IMR-90 (cell line): ENCODE data around the gene BLNK. TPM values are rescaled to one million over a fixed set of nuclear protein-coding genes. Genes with fewer than 3 reads are reported as not detected.

Experiments used
- ATAC-seq: fragments of 200-7000 bp; cut with Tn5 transposase; 2 replicates; pipeline ENCODE4 v1.9.1; 2020; ENCODE audit warnings: low read depth, mild to moderate bottlenecking, moderate library complexity
- BruUV-seq: library from RNA; stranded (reverse); fragments of 400-500 nt; replicated peaks from 2 replicates; lab custom pipeline; 2021; lab: Mats Ljungman, UMichigan
- CTCF ChIA-PET: fragments of 300-600 bp; formaldehyde crosslinking; extraction: SDS; loops from one replicate; lab custom pipeline; 2021; ENCODE audit warnings: antibody characterized with exemption; lab: Yijun Ruan, JAX
- POLR2A ChIA-PET: fragments of 300-600 bp; sonication (Branson Sonifier 250); formaldehyde crosslinking; loops from one replicate; lab custom pipeline; 2022; ENCODE audit warnings: antibody characterized with exemption; ENCODE audit not compliant: unreplicated experiment; lab: Charles Lee
- DNase-seq: peaks from one replicate; pipeline ENCODE4 v3.0.0; 2013
- H2AFZ ChIP-seq: replicated peaks from 2 replicates; pipeline ENCODE3; 2013; ENCODE audit warnings: low read length, mild to moderate bottlenecking; ENCODE audit not compliant: poor library complexity
- H2AK5ac ChIP-seq: 2 replicates; pipeline ENCODE4 v1.6.1; 2013; ENCODE audit warnings: low read depth, low read length, inconsistent platforms
- H2AK9ac ChIP-seq: replicated peaks from 2 replicates; pipeline ENCODE3; 2013; ENCODE audit warnings: mild to moderate bottlenecking, low read depth, low read length, moderate library complexity; ENCODE audit not compliant: poor library complexity
- H2BK120ac ChIP-seq: 2 replicates; pipeline ENCODE4 v1.6.1; 2013; ENCODE audit warnings: low read depth, low read length, inconsistent platforms
- H2BK15ac ChIP-seq: 3 replicates; pipeline ENCODE4 v1.6.1; 2013; ENCODE audit warnings: low read depth, low read length, inconsistent platforms
- H2BK20ac ChIP-seq: 2 replicates; pipeline ENCODE4 v1.6.1; 2013; ENCODE audit warnings: low read depth, mild to moderate bottlenecking, inconsistent platforms, low read length, moderate library complexity
- H2BK5ac ChIP-seq: 2 replicates; pipeline ENCODE4 v1.6.1; 2013; ENCODE audit warnings: mild to moderate bottlenecking, low read depth, low read length, inconsistent platforms; ENCODE audit not compliant: poor library complexity, severe bottlenecking
- H3K14ac ChIP-seq: replicated peaks from 2 replicates; pipeline ENCODE4 v1.6.1; 2013; ENCODE audit warnings: low read depth, low read length, inconsistent platforms
- H3K18ac ChIP-seq: 2 replicates; pipeline ENCODE4 v1.6.1; 2013; ENCODE audit warnings: low read depth, low read length, control low read depth
- H3K23ac ChIP-seq: 2 replicates; pipeline ENCODE4 v1.6.1; 2013; ENCODE audit warnings: low read depth, low read length, inconsistent platforms
- H3K27ac ChIP-seq: 2 replicates; pipeline ENCODE4 v1.5.1; 2013; ENCODE audit warnings: mild to moderate bottlenecking, control low read depth, low read length; ENCODE audit not compliant: insufficient read depth
- H3K27me3 ChIP-seq: 2 replicates; pipeline ENCODE4 v1.6.1; 2013; ENCODE audit warnings: low read length; ENCODE audit not compliant: control insufficient read depth, insufficient read depth
- H3K36me3 ChIP-seq: 2 replicates; pipeline ENCODE4 v1.6.1; 2013; ENCODE audit warnings: low read length, mixed read lengths; ENCODE audit not compliant: control insufficient read depth, insufficient read depth
- H3K4ac ChIP-seq: 2 replicates; pipeline ENCODE4 v1.6.1; 2013; ENCODE audit warnings: low read depth, low read length, inconsistent platforms
- H3K4me1 ChIP-seq: 2 replicates; pipeline ENCODE4 v1.6.1; 2013; ENCODE audit warnings: low read length, mixed read lengths; ENCODE audit not compliant: control insufficient read depth, insufficient read depth
- H3K4me2 ChIP-seq: 2 replicates; pipeline ENCODE4 v1.6.1; 2013; ENCODE audit warnings: low read depth, mild to moderate bottlenecking, control low read depth, low read length, moderate library complexity
- H3K4me3 ChIP-seq: 2 replicates; pipeline ENCODE4 v1.5.1; 2013; ENCODE audit warnings: low read depth, mild to moderate bottlenecking, control low read depth, low read length, moderate library complexity; ENCODE audit not compliant: insufficient read depth
- H3K56ac ChIP-seq: 2 replicates; pipeline ENCODE4 v1.6.1; 2013; ENCODE audit warnings: low read length, inconsistent platforms; ENCODE audit not compliant: insufficient read depth; ENCODE audit errors: extremely low read depth
- H3K79me1 ChIP-seq, 2 experiments: 2 replicates each; pipeline ENCODE4 v1.6.1; 2013; ENCODE audit warnings: low read length in 2 of 2, inconsistent platforms in 1 of 2, low read depth in 1 of 2
- H3K9ac ChIP-seq: 2 replicates; pipeline ENCODE4 v1.6.1; 2013; ENCODE audit warnings: low read depth, low read length, control low read depth
- H3K9me1 ChIP-seq: 2 replicates; pipeline ENCODE4 v1.6.1; 2013; ENCODE audit warnings: low read length, inconsistent platforms; ENCODE audit not compliant: insufficient read depth
- H3K9me3 ChIP-seq: 2 replicates; pipeline ENCODE4 v1.6.1; 2013; ENCODE audit warnings: low read length; ENCODE audit not compliant: control insufficient read depth, insufficient read depth
- H4K20me1 ChIP-seq: 2 replicates; pipeline ENCODE4 v1.6.1; 2013; ENCODE audit warnings: low read length, inconsistent platforms; ENCODE audit not compliant: insufficient read depth
- H4K5ac ChIP-seq: 2 replicates; pipeline ENCODE4 v1.6.1; 2013; ENCODE audit warnings: mild to moderate bottlenecking, low read depth, low read length, control low read depth
- H4K8ac ChIP-seq, 2 experiments: 2 replicates each; pipeline ENCODE4 v1.6.1; 2013; ENCODE audit warnings: low read depth in 2 of 2, low read length in 2 of 2, control low read depth in 1 of 2, inconsistent platforms in 1 of 2
- H4K91ac ChIP-seq: 2 replicates; pipeline ENCODE4 v1.6.1; 2013; ENCODE audit warnings: low read depth, low read length, inconsistent platforms; ENCODE audit not compliant: insufficient read depth
- BHLHE40 ChIP-seq: fragments of 150-350 bp; IDR thresholded peaks from 2 replicates; pipeline ENCODE4 v1.6.1; 2016; ENCODE audit warnings: mild to moderate bottlenecking, low read depth, low read length
- CEBPB ChIP-seq: IDR thresholded peaks from 2 replicates; pipeline ENCODE4 v1.6.1; 2012; ENCODE audit warnings: low read depth, low read length, improper control_type of control experiment
- CHD1 ChIP-seq: IDR thresholded peaks from 2 replicates; pipeline ENCODE4 v1.6.1; 2012; ENCODE audit warnings: low read depth, low read length, improper control_type of control experiment
- CTCF ChIP-seq: conservative IDR thresholded peaks from 2 replicates; pipeline ENCODE4 v1.5.1; 2012; ENCODE audit warnings: mild to moderate bottlenecking, low read depth, low read length, improper control_type of control experiment
- ELK1 ChIP-seq: fragments of 150-350 bp; IDR thresholded peaks from 2 replicates; pipeline ENCODE4 v1.6.1; 2016; ENCODE audit warnings: low read depth, mild to moderate bottlenecking, low read length, moderate library complexity, borderline replicate concordance
- FOS ChIP-seq: fragments of 150-350 bp; IDR thresholded peaks from 2 replicates; pipeline ENCODE4 v1.6.1; 2016; ENCODE audit warnings: low read depth, low read length
- MAFK ChIP-seq: IDR thresholded peaks from 2 replicates; pipeline ENCODE4 v1.6.1; 2012; ENCODE audit warnings: low read depth, low read length, improper control_type of control experiment
- MAZ ChIP-seq: IDR thresholded peaks from 2 replicates; pipeline ENCODE4 v1.6.1; 2012; ENCODE audit warnings: low read depth, mild to moderate bottlenecking, low read length, improper control_type of control experiment, moderate library complexity, borderline replicate concordance
- MXI1 ChIP-seq: IDR thresholded peaks from 2 replicates; pipeline ENCODE4 v1.6.1; 2012; ENCODE audit warnings: low read depth, mild to moderate bottlenecking, low read length, moderate library complexity, borderline replicate concordance
- NFE2L2 ChIP-seq: fragments of 150-350 bp; IDR thresholded peaks from 2 replicates; pipeline ENCODE4 v1.6.1; 2016; ENCODE audit warnings: low read depth, mild to moderate bottlenecking, low read length
- POLR2A ChIP-seq: IDR thresholded peaks from 2 replicates; pipeline ENCODE4 v1.6.1; 2012; ENCODE audit warnings: mild to moderate bottlenecking, low read depth, low read length
- RAD21 ChIP-seq: IDR thresholded peaks from 2 replicates; pipeline ENCODE4 v1.6.1; 2012; ENCODE audit warnings: low read length, improper control_type of control experiment
- RCOR1 ChIP-seq: IDR thresholded peaks from 2 replicates; pipeline ENCODE4 v1.6.1; 2012; ENCODE audit warnings: mild to moderate bottlenecking, low read length, improper control_type of control experiment; ENCODE audit not compliant: insufficient replicate concordance
- RFX5 ChIP-seq: IDR thresholded peaks from 2 replicates; pipeline ENCODE4 v1.8.0; 2012; ENCODE audit warnings: low read depth, mild to moderate bottlenecking, low read length, moderate library complexity
- SMC3 ChIP-seq: fragments of 150-350 bp; IDR thresholded peaks from 2 replicates; pipeline ENCODE4 v1.6.1; 2016; ENCODE audit warnings: low read depth, mild to moderate bottlenecking, antibody characterized with exemption, low read length, moderate library complexity
- USF2 ChIP-seq: fragments of 150-350 bp; IDR thresholded peaks from 2 replicates; pipeline ENCODE4 v1.6.1; 2017; ENCODE audit warnings: mild to moderate bottlenecking, antibody characterized with exemption, low read length, low read depth
- WGBS, 2 experiments: methylation state at CpG; one replicate each; pipeline versions ENCODE4 v1.1.5 to v1.1.7; 2013; ENCODE audit warnings: missing lambda C conversion rate in 2 of 2; ENCODE audit not compliant: insufficient read length in 1 of 2; ENCODE audit errors: extremely low coverage in 2 of 2; 5-methylcytosine and 5-hydroxymethylcytosine counted together
- dilution Hi-C: fragments of 300-500 bp; cut with HindIII; formaldehyde crosslinking; loops from one replicate; pipeline ENCODE4 v1.14.3; 2018; ENCODE audit warnings: low sequenced_read_pairs; ENCODE audit not compliant: unreplicated experiment
- in situ Hi-C: fragments of 300-500 bp; cut with MboI; formaldehyde crosslinking; loops from 3 replicates; pipeline ENCODE4 v1.14.3; 2019; ENCODE audit warnings: low sequenced_read_pairs, inconsistent platforms, mixed read lengths
- intact Hi-C: fragments of 100-400 bp; cut with micrococcal nuclease; formaldehyde crosslinking; loops from 2 replicates; pipeline ENCODE4 v1.10.0; 2022
- polyA plus RNA-seq, 3 experiments: library from polyadenylated mRNA; depleted of rRNA; stranded (reverse); fragments of >200 nt; gene quantifications; 2 replicates each; pipeline ENCODE4 v1.2.3, GENCODE V29; 2012; ENCODE audit warnings: low replicate concordance in 1 of 3
- total RNA-seq: library from RNA; depleted of rRNA; stranded (reverse); fragments of >200 nt; gene quantifications from 2 replicates; pipeline ENCODE4 v1.2.3, GENCODE V29; 2012

Gene BLNK
- total and polyA plus RNA-seq, 2 of the 4 experiments (the other 2 are of a cell fraction): not detected

- 0% methylated on average over 2 of the region's 4 CpGs; no CpG with 5 or more reads in 1 of the 2 experiments for WGBS, 2 experiments
- in situ Hi-C loops (loop anchor here (5.0 kb wide), 1 partner anchor 273 kb away; no protein-coding TSS in a partner anchor), intact Hi-C loops (loop anchor here (10.0 kb wide), 1 partner anchor 601 kb away; the partner anchor contains the start of gene TCTN3), dilution Hi-C loops (no loop called here)
- H3K4me3 ChIP-seq: no peak overlapping the region
- H3K36me3 ChIP-seq: no peaks in the 10 kb centered on the region
- H3K27ac ChIP-seq: no peak overlapping the region
- H3K14ac ChIP-seq: no peak overlapping the region
- peaks cover 7% of the 10 kb centered on the region for H3K27me3 ChIP-seq
- no peak overlapping the region for H4K91ac ChIP-seq
- no peak overlapping the region for H4K8ac ChIP-seq
- no peak for ATAC-seq
- DNase-seq: no peak
- H2AK5ac ChIP-seq: no peak overlapping the region
- no peaks in the 10 kb centered on the region for H4K20me1 ChIP-seq
- no peak overlapping the region for H2BK120ac ChIP-seq
- BruUV-seq: no TSS peak
- no peak overlapping the region for H2BK15ac ChIP-seq
- H2AK9ac ChIP-seq: no peak overlapping the region
- H3K4me1 ChIP-seq: no peaks in the 10 kb centered on the region
- no peak overlapping the region for H3K56ac ChIP-seq
- H2BK20ac ChIP-seq: no peak overlapping the region
- no peak overlapping the region for H2BK5ac ChIP-seq
- H3K9ac ChIP-seq: no peak overlapping the region
- H3K23ac ChIP-seq: no peak overlapping the region
- H4K5ac ChIP-seq: no peak overlapping the region
- no peak overlapping the region for H3K18ac ChIP-seq
- ChIA-PET CTCF (no interaction called here), POLR2A (no interaction called here)
- H3K4me2 ChIP-seq: no peak overlapping the region
- H3K9me1 ChIP-seq: no peaks in the 10 kb centered on the region
- H3K79me1 ChIP-seq: no peaks in the 10 kb centered on the region
- TF ChIP-seq RFX5 (no peak), MXI1 (no peak), USF2 (no peak), FOS (no peak), SMC3 (no peak), NFE2L2 (no peak), CTCF (no peak), RCOR1 (no peak), ELK1 (no peak), BHLHE40 (no peak), RAD21 (no peak), MAZ (no peak), POLR2A (no peak), MAFK (no peak), CEBPB (no peak), CHD1 (no peak)
- H2AFZ ChIP-seq: no peak overlapping the region
- no peak overlapping the region for H3K4ac ChIP-seq
- no peaks in the 10 kb centered on the region for H3K9me3 ChIP-seq
These were observed 24.1 kb upstream of the BLNK start for GRCh38 chr10:96295475-96295874.
